Left ventricle myocardium inferior (tissue), 1 donor: ENCODE data around the gene COX11. TPM values are rescaled to one million over a fixed set of nuclear protein-coding genes. Genes with fewer than 3 reads are reported as not detected.

Experiments
- DNase-seq: peaks from one replicate; pipeline ENCODE4 v3.0.0-alpha.2; 2020
- H3K27ac ChIP-seq: fragments of 200-600 bp; replicated peaks from 2 replicates; pipeline ENCODE4 v1.8.0; 2021
- H3K27me3 ChIP-seq: fragments of 200-600 bp; 2 replicates; pipeline ENCODE4 v1.8.0; 2021; ENCODE audit warnings: low read depth
- H3K36me3 ChIP-seq: fragments of 200-600 bp; 2 replicates; pipeline ENCODE4 v1.8.0; 2021
- H3K4me1 ChIP-seq: fragments of 200-600 bp; 2 replicates; pipeline ENCODE4 v1.8.0; 2021
- H3K4me3 ChIP-seq: fragments of 200-600 bp; 2 replicates; pipeline ENCODE4 v1.8.0; 2021; ENCODE audit warnings: mild to moderate bottlenecking, moderate library complexity
- H3K9me3 ChIP-seq: fragments of 200-600 bp; replicated peaks from 2 replicates; pipeline ENCODE4 v1.8.0; 2021
- intact Hi-C: fragments of 100-400 bp; cut with micrococcal nuclease; formaldehyde crosslinking; loops from one replicate; pipeline ENCODE4 v1.11.0; 2022
- total RNA-seq: library from RNA; stranded (reverse); fragmentation: NEBNext Ultra II Directional; extraction: Animal tissue kit (Norgen Biotek cat#: 25700); gene quantifications from one replicate; pipeline ENCODE4 v1.2.1, GENCODE V29; 2021
- TF ChIP-seq, protein P1 (sequence below): fragments of 200-600 bp; IDR thresholded peaks from 2 replicates; pipeline ENCODE4 v1.8.0; 2021; ENCODE audit warnings: antibody characterized with exemption, mild to moderate bottlenecking, borderline replicate concordance
- donor health status: DM: no; HTN: yes; CAD: no; lungs with severe emphysema.

Gene COX11
- total RNA-seq, 1 donor from 2014 or later = 66.8 TPM

DNA sequence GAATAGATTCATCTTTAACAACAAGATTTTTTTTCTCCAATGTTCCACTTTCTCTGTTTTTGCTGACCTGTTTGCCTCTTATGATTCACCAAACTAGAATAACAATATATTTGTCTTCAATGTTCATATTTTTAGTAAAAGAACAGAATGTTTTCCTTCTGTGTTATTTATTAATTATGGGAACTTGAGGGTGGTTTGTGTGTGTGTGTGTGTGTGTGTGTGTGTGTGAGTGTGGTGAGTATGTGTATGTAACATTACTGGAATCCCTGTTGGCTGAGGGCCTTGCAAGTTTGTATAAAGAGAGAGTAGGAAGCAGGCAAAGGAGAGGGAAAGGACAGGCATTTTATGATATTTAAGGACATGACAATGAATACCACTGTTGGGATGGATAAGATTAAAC is 13.9 kb upstream of the COX11 start:
- H3K4me1 ChIP-seq = no peaks in the 10 kb centered on the region
- intact Hi-C loops = no loop called here
- H3K4me3 ChIP-seq = no peak overlapping the region
- H3K27ac ChIP-seq = no peak overlapping the region
- TF ChIP-seq, protein P1, sequence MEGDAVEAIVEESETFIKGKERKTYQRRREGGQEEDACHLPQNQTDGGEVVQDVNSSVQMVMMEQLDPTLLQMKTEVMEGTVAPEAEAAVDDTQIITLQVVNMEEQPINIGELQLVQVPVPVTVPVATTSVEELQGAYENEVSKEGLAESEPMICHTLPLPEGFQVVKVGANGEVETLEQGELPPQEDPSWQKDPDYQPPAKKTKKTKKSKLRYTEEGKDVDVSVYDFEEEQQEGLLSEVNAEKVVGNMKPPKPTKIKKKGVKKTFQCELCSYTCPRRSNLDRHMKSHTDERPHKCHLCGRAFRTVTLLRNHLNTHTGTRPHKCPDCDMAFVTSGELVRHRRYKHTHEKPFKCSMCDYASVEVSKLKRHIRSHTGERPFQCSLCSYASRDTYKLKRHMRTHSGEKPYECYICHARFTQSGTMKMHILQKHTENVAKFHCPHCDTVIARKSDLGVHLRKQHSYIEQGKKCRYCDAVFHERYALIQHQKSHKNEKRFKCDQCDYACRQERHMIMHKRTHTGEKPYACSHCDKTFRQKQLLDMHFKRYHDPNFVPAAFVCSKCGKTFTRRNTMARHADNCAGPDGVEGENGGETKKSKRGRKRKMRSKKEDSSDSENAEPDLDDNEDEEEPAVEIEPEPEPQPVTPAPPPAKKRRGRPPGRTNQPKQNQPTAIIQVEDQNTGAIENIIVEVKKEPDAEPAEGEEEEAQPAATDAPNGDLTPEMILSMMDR = no peak
- H3K36me3 ChIP-seq = peaks cover 9% of the 10 kb centered on the region
- H3K27me3 ChIP-seq = no peaks in the 10 kb centered on the region
- DNase-seq = no peak
- H3K9me3 ChIP-seq = peaks cover 10% of the 10 kb centered on the region

DNA sequence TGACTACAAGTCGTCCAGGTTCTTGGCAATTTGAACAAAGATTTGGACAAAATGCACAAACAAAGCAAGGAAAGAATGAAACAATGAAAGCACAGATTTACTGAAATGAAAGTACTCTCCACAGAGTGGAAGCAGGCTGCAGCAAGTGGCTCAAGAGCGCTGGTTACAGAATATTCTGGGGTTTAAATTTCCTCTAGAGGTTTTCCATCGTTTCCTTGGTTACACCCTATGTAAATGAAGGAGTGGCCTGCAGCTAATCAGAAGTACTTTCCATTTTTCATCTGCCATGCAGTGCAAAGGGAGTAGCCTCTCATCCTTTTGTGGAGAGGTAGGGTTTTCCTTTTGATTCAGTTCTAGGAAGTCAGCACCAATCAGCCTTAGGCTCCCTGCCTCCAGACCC is 11.9 kb upstream of the COX11 start:
- Histone ChIP-seq H3K4me3 (no peak overlapping the region), H3K27ac (no peak overlapping the region), H3K4me1 (no peaks in the 10 kb centered on the region), H3K9me3 (peaks cover 10% of the 10 kb centered on the region), H3K36me3 (no peaks in the 10 kb centered on the region), H3K27me3 (no peaks in the 10 kb centered on the region)
- TF ChIP-seq, protein P1 = no peak
- DNase-seq = no peak
- intact Hi-C loops = no loop called here

DNA sequence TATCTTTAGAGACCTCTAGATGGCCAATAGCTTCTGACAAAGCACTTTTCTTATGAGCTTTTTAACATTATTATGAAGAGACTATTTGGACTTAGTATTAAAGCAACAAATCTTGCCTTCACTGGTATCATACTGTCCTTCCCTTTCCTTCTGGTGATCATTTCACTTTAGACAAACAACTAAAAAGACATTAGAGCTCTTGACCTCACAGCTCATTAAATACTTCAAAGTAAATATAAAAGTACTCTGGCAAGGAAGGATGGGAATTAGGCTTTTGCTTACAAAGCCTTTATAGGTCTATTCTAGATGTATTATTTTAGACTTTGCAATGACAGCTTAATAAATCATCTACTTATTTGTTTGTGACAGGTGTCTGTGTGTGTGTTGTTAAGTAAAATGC is 11.2 kb upstream of the COX11 start:
- H3K4me3 ChIP-seq = no peak overlapping the region
- H3K27ac ChIP-seq = no peak overlapping the region
- no peaks in the 10 kb centered on the region for H3K4me1 ChIP-seq
- TF ChIP-seq, protein P1 = no peak
- intact Hi-C loops = no loop called here
- peaks cover 10% of the 10 kb centered on the region for H3K9me3 ChIP-seq
- H3K36me3 ChIP-seq = no peaks in the 10 kb centered on the region
- DNase-seq = no peak
- no peaks in the 10 kb centered on the region for H3K27me3 ChIP-seq

DNA sequence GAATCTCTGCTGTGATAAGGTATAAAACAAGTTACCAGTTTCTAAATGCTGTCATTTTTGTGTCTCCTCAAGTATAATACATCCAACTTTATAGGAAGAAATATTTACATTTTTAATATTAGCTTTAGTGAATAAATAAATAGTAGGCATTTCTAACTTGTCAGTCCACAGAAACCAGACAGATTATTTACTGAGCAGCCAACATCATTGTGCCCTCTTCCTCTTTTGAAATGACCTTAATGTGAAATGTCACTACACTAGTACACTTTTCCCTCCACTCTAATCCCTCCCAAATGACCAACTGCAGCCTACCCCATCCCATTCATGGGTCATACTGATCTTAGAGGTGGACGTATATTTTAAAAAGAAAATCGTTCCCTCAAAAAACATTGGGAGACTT is 9.3 kb upstream of the COX11 start:
- no peaks in the 10 kb centered on the region for H3K4me1 ChIP-seq
- intact Hi-C loops = no loop called here
- peaks cover 10% of the 10 kb centered on the region for H3K9me3 ChIP-seq
- no peak overlapping the region for H3K4me3 ChIP-seq
- H3K36me3 ChIP-seq = no peaks in the 10 kb centered on the region
- no peak overlapping the region for H3K27ac ChIP-seq
- no peak for DNase-seq
- TF ChIP-seq, protein P1 = no peak
- H3K27me3 ChIP-seq = no peaks in the 10 kb centered on the region

DNA sequence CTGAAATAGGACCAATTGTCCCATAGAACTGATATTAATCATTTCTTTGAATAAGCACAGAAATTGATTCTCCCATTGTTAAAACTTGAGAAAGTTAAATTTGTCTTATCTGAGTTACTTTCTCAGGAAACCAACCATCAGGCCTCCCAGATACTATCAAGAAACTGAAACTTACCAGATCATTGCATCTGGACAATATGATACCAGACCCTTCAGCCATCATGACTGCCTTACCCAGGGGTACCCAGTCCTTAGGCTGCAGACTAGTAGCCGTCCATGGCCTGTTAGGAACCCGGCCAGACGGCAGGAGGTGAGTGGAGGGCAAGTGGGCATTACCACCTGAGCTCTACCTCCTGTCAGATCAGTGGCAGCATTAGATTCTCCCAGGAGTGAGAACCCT is 7.9 kb upstream of the COX11 start:
- no peak overlapping the region for H3K4me3 ChIP-seq
- no peaks in the 10 kb centered on the region for H3K36me3 ChIP-seq
- no peak for DNase-seq
- intact Hi-C loops = no loop called here
- no peak overlapping the region for H3K27ac ChIP-seq
- H3K4me1 ChIP-seq = no peaks in the 10 kb centered on the region
- peaks cover 10% of the 10 kb centered on the region for H3K9me3 ChIP-seq
- TF ChIP-seq, protein P1 = no peak
- H3K27me3 ChIP-seq = no peaks in the 10 kb centered on the region

DNA sequence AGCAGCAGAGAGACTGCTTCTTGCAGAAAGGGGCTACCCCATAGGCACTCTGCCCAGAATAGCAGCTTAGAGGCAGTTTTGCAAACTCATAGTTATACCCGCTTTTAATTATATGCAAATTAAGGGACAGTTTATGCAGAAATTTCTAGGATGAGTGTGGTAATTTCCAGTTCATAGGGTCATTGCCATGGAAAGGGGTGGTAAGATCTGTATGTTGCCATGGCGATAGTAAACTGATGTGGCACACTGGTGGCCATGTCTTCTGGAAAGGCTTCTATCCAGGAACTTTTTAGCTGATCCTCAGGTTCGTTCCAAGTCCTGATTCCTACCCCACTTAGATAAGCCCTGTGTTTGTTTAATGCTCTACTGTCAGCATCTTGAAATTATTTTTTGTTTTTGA is 6.3 kb upstream of the COX11 start:
- Histone ChIP-seq H3K27me3 (no peaks in the 10 kb centered on the region), H3K27ac (no peak overlapping the region), H3K36me3 (no peaks in the 10 kb centered on the region), H3K4me1 (peaks cover 2% of the 10 kb centered on the region), H3K4me3 (no peak overlapping the region), H3K9me3 (no peaks in the 10 kb centered on the region)
- DNase-seq = no peak
- intact Hi-C loops = no loop called here
- TF ChIP-seq, protein P1 = no peak
